Endodermal cell (in vitro differentiated cells): ENCODE data around the gene ZP4. TPM values are rescaled to one million over a fixed set of nuclear protein-coding genes. Genes with fewer than 3 reads are reported as not detected.

Experiments used
- DNase-seq: peaks from one replicate; pipeline ENCODE4 v3.0.0-alpha.2; 2017
- H3K27ac ChIP-seq: 2 replicates; pipeline ENCODE4 v1.5.1; 2013; ENCODE audit warnings: mild to moderate bottlenecking, low read depth, low read length, moderate library complexity
- H3K27me3 ChIP-seq: 2 replicates; pipeline ENCODE4 v1.6.1; 2013; ENCODE audit warnings: mild to moderate bottlenecking, low read length, moderate library complexity; ENCODE audit not compliant: insufficient read depth, control insufficient read depth, poor library complexity, severe bottlenecking
- H3K36me3 ChIP-seq: 2 replicates; pipeline ENCODE4 v1.7.0; 2013; ENCODE audit warnings: mild to moderate bottlenecking, low read length, moderate library complexity; ENCODE audit not compliant: control insufficient read depth, insufficient read depth
- H3K4me1 ChIP-seq: one replicate; pipeline ENCODE4 v1.7.0; 2013; ENCODE audit warnings: low read length; ENCODE audit not compliant: control insufficient read depth, insufficient read depth
- H3K4me3 ChIP-seq: 2 replicates; pipeline ENCODE4 v1.5.1; 2013; ENCODE audit warnings: mild to moderate bottlenecking, low read length, moderate library complexity
- H3K9ac ChIP-seq: 2 replicates; pipeline ENCODE4 v1.6.1; 2013; ENCODE audit warnings: mild to moderate bottlenecking, low read length, moderate library complexity; ENCODE audit not compliant: poor library complexity, severe bottlenecking; ENCODE audit errors: extremely low read depth
- H3K9me3 ChIP-seq: 2 replicates; pipeline ENCODE4 v1.6.1; 2013; ENCODE audit warnings: mild to moderate bottlenecking, low read length, moderate library complexity; ENCODE audit not compliant: control insufficient read depth
- H3K27ac Mint-ChIP-seq: 2 replicates; pipeline ENCODE4 v1.8.0; 2020; ENCODE audit warnings: mixed read lengths
- H3K27me3 Mint-ChIP-seq: 2 replicates; pipeline ENCODE4 v1.8.0; 2021; ENCODE audit warnings: mild to moderate bottlenecking, mixed read lengths; ENCODE audit not compliant: insufficient read depth
- H3K36me3 Mint-ChIP-seq: 2 replicates; pipeline ENCODE4 v1.8.0; 2020; ENCODE audit warnings: low read depth, mixed read lengths
- H3K4me1 Mint-ChIP-seq: 2 replicates; pipeline ENCODE4 v1.8.0; 2020; ENCODE audit warnings: mixed read lengths
- H3K4me3 Mint-ChIP-seq: 2 replicates; pipeline ENCODE4 v1.8.0; 2020; ENCODE audit warnings: mild to moderate bottlenecking, moderate library complexity, mixed read lengths
- H3K9me3 Mint-ChIP-seq: 2 replicates; pipeline ENCODE4 v1.8.0; 2020; ENCODE audit warnings: mild to moderate bottlenecking, mixed read lengths
- CTCF ChIP-seq: fragments of 200-600 bp; sonication (generic); conservative IDR thresholded peaks from 2 replicates; pipeline ENCODE4 v1.5.0; 2021; ENCODE audit warnings: antibody characterized with exemption, mild to moderate bottlenecking
- WGBS, 2 experiments: methylation state at CpG; one replicate each; pipeline versions ENCODE4 v1.1.5 to v1.1.7; 2013; ENCODE audit warnings: missing lambda C conversion rate in 2 of 2, mixed read lengths in 1 of 2; ENCODE audit not compliant: insufficient coverage in 1 of 2, insufficient read length in 1 of 2; 5-methylcytosine and 5-hydroxymethylcytosine counted together
- total RNA-seq, 2 donors: library from RNA; stranded (reverse); fragmentation: NEBNext Ultra II Directional in 1 of 2; extraction: Animal tissue kit (Norgen Biotek cat#: 25700) in 1 of 2; gene quantifications; 2 replicates in 1 of 2; 3 replicates in 1 of 2; pipeline ENCODE4 v1.2.1, GENCODE V29; 2021

Gene ZP4
- total RNA-seq, 2 donors from 2014 or later = not detected

GRCh38 chr1:237932816-237933215 is 42.1 kb upstream of the ZP4 start:
- Histone ChIP-seq H3K4me1 (no peaks in the 10 kb centered on the region), H3K4me3 (no peak overlapping the region), H3K36me3 (no peaks in the 10 kb centered on the region), H3K9ac (no peak overlapping the region), H3K9me3 (no peaks in the 10 kb centered on the region), H3K27ac (no peak overlapping the region), H3K27me3 (peaks cover 29% of the 10 kb centered on the region)
- WGBS, 2 experiments = 94 to 96% methylated on average over 3 of the region's 3 CpGs
- Mint-ChIP-seq H3K4me3 (no peak overlapping the region), H3K9me3 (no peaks in the 10 kb centered on the region), H3K27ac (no peak overlapping the region), H3K4me1 (no peaks in the 10 kb centered on the region), H3K36me3 (no peaks in the 10 kb centered on the region), H3K27me3 (peaks cover 51% of the 10 kb centered on the region)
- no peak for DNase-seq
- TF ChIP-seq CTCF = no peak

GRCh38 chr1:237931581-237931980 is 40.9 kb upstream of the ZP4 start:
- H3K4me1 Mint-ChIP-seq = no peaks in the 10 kb centered on the region
- Histone ChIP-seq H3K27me3 (peaks cover 17% of the 10 kb centered on the region), H3K4me3 (no peak overlapping the region), H3K9ac (no peak overlapping the region), H3K36me3 (no peaks in the 10 kb centered on the region), H3K9me3 (no peaks in the 10 kb centered on the region), H3K4me1 (no peaks in the 10 kb centered on the region), H3K27ac (no peak overlapping the region)
- H3K27ac Mint-ChIP-seq = no peak overlapping the region
- H3K9me3 Mint-ChIP-seq = no peaks in the 10 kb centered on the region
- no peak for DNase-seq
- WGBS, 2 experiments = 84 to 100% methylated on average over 1 to 4 of the region's 4 CpGs
- H3K4me3 Mint-ChIP-seq = no peak overlapping the region
- no peaks in the 10 kb centered on the region for H3K36me3 Mint-ChIP-seq
- TF ChIP-seq CTCF = no peak
- H3K27me3 Mint-ChIP-seq = peaks cover 42% of the 10 kb centered on the region

- H3K36me3 Mint-ChIP-seq = no peaks in the 10 kb centered on the region
- Histone ChIP-seq H3K27ac (no peak overlapping the region), H3K9me3 (no peaks in the 10 kb centered on the region), H3K4me1 (no peaks in the 10 kb centered on the region), H3K9ac (no peak overlapping the region), H3K4me3 (no peak overlapping the region), H3K36me3 (no peaks in the 10 kb centered on the region), H3K27me3 (no peaks in the 10 kb centered on the region)
- no peak for TF ChIP-seq CTCF
- H3K4me3 Mint-ChIP-seq = no peak overlapping the region
- peaks cover 17% of the 10 kb centered on the region for H3K27me3 Mint-ChIP-seq
- H3K9me3 Mint-ChIP-seq = no peaks in the 10 kb centered on the region
- no peak overlapping the region for H3K27ac Mint-ChIP-seq
- DNase-seq = no peak
- no peaks in the 10 kb centered on the region for H3K4me1 Mint-ChIP-seq
- WGBS, 2 experiments = 93 to 96% methylated on average over 4 to 15 of the region's 15 CpGs
Observed at GRCh38 chr1:237927198-237927597, 36.5 kb upstream of the ZP4 start.
